Stimulated activated CD8-positive, alpha-beta memory T cell treated with anti-CD3 and anti-CD28 coated beads, Interleukin-2, amount 100 ng/mL, for 48 hours (primary cell): Measurements from ENCODE around the gene APOH.
"Not testable (repeated sequence)": the region's sequence is repeated elsewhere in the genome, so short reads cannot be mapped to it uniquely, and the experiment has no call there.

Source experiments
- DNase-seq, 2 donors: peaks; one replicate each; pipeline ENCODE4 v3.0.0-alpha.2; 2020; ENCODE audit warnings: low read depth in 2 of 2

APOH gene, protein sequence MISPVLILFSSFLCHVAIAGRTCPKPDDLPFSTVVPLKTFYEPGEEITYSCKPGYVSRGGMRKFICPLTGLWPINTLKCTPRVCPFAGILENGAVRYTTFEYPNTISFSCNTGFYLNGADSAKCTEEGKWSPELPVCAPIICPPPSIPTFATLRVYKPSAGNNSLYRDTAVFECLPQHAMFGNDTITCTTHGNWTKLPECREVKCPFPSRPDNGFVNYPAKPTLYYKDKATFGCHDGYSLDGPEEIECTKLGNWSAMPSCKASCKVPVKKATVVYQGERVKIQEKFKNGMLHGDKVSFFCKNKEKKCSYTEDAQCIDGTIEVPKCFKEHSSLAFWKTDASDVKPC

DNA sequence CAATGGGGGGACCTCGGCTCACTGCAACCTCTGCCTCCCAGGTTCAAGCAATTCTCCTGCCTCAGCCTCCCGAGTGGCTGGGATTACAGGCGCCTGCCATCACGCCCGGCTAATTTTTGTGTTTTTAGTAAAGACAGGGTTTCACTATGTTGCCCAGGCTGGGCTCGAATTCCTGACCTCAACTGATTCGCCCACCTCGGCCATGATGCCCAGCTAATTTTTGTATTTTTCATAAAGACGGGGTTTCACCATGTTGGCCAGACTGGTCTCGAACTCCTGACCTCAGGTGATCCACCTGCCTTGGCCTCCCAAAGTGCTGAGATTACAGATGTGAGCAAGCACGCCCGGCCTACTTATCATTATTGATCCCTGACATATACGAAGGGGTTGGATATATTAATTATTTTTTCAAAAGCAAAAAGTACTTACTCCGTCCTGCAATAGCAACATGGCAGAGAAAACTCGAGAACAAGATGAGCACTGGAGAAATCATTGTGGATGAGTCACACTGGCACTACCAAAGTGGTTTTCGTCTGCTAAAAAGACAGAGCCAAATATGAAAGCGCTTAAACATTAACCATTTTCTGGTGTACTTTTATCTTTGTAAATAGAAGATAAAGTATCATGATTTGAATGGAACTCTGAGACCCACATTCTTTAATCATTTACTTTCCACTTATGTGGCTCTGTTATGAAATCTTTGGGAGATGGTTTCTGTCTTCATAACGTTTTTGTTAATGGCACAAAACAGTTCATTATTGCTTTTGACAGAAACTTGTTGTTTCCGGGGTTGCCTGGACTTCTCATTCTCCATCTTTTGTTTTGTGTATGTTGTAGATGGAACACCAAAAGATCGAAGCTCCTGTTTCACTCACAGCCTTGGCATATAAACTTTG, at the start of gene APOH:
TSS of gene APOH (minus strand) at position 529 of the 896 bp plus-strand sequence. CDS start at position 493, 36 bp downstream.
- no peak for DNase-seq

DNA sequence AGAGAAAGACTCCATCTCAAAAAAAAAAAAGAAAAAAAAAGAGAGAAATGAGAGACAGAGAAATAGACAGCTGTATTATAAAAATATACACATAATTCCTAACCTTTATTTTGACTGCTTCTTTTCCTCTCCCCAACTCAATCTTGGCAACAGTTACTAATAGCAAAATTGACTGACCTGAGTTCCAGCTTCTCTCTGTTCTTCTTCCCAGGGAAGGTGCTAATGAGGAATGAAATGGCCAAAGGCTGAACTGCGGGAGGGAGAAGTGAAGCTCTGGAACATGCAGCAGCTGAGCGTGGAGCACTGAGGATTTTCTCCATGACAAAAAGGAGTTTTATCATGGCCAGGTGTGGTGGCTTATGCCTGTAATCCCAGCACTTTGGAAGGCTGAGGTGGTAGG, 48.0 kb upstream of the APOH start:
- no peak for DNase-seq

DNA sequence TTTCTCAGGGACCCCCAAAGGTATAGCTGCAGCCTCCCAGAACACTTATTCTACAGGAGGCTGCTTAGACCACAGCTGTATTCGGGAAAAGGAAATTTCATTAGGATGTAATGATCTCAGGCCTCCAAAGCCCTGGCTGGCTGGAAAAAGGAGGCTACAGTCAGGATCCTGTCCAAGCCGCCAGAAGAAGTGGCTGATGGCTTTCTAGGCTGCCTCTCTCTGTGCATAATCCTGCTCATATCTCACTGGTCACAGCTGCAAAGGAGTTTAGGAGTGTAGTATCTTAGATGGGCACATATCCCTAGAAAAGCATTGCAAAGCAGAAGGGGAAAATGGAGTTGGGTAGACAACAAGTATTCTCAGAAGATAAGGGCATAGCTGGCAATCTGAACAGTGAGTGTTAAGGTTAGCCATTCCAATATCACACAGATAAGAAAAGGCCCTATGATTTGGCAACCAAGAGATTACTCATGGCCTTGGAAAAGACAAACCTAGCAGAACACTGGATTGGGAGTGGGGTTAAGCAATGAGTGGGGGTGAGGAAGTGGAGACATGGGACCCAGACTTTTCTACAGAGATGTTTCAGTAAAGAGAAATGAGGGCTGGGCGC, 47.2 kb upstream of the APOH start:
- DNase-seq, result no peak

DNA sequence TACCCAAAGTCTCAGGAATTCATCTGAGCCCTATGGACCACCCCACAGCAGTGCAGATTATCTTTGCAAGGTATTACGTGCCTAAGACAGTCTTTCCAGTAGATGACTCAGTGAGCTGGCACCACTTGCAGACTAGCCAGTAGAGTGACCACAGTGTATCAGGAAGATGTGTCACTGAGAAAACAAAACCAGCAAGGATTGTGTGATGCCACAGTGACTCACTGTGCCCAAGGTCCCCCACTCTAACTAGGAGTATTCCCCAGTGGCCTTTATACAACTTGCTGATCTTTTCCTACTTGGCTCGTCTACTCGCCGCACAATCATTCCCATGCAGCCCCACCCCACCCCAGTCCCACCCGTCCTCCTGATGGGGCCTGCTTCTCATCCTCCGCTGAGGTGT, 46.4 kb upstream of the APOH start:
- DNase-seq, result peak in 1 of 2 donors; percentile 2

DNA sequence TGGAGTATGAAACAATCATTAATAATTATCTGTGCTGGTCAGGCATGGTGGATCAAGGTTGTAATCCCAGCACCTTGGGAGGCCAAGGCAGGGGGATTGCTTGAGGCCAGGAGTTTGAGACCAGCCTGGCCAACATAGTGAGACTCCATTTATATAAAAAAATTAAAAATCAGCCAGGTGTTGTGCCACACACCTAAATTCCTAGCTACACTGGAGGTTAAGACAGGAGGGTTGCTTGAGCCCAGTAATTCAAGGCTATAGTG, 44.3 kb upstream of the APOH start:
- DNase-seq, result no peak

DNA sequence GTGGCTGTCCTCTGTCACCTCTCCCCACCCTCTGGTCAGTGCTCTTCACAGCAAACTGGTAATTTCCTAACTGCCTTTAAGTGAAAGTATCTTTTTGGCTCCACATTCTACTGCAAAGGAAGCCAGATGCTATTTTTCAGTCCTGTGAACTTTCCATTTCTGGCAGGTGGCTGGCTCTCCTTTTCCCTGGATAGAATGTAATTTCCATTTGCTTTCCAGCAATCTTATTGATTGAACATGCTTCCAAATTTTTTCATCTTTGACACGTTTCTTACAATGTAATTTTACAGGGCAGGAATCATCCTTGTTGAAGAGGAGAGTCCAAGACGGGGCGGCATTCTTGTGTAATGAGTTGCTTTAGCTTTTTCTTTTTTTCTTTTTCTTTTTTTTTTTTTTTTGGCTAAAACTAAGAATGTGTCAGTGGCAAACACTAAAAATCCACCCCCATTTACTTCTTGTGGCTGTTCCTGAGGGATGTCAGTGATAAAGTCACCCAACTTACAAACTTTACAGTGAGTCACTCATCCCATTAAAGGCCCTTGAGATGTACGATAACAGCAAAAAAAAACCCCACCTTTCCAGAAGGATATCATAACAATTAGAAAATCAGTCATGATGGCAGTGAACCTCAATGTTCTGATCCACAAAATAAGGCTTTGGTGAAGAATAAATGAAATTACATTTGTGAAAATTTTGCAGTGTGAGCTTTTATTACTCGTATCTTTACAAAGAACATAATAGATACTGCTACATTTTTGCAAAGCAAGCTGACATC, 43.8 kb upstream of the APOH start:
- no peak for DNase-seq

DNA sequence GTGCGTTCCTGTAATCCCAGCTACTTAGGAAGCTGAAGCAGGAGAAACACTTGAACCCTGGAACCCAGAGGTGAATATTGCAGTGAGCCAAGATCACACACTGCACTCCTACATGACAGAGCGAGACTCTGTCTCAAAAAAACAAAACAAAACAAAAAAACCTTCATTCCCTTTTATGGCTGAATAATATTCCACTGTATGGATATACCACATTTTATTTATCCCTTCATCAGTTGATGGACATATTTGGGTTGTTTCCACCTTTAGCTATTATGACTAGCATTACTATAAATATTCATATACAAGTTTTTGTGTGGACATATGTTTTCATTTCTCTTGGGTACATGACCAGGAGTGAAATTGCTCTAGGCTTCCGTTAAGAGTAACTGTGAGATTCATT, 42.3 kb upstream of the APOH start:
- DNase-seq, result no peak

DNA sequence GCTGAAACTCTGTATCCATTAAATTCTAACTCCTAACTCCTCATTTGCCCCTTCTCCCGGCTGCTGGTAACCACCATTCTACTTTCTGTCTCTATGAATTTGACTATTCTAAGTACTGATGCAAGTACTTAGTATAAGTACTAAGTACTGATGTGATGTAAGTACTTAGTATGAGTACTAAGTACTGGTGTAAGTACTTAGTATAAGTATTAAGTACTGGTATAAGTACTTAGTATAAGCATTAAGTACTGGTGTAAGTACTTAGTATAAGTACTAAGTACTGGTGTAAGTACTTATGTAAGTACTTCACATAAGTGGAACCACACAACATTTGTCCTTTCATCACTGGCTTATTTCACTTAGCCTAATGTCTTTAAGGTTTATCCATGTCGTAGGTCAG, 40.9 kb upstream of the APOH start:
- DNase-seq, result no peak

DNA sequence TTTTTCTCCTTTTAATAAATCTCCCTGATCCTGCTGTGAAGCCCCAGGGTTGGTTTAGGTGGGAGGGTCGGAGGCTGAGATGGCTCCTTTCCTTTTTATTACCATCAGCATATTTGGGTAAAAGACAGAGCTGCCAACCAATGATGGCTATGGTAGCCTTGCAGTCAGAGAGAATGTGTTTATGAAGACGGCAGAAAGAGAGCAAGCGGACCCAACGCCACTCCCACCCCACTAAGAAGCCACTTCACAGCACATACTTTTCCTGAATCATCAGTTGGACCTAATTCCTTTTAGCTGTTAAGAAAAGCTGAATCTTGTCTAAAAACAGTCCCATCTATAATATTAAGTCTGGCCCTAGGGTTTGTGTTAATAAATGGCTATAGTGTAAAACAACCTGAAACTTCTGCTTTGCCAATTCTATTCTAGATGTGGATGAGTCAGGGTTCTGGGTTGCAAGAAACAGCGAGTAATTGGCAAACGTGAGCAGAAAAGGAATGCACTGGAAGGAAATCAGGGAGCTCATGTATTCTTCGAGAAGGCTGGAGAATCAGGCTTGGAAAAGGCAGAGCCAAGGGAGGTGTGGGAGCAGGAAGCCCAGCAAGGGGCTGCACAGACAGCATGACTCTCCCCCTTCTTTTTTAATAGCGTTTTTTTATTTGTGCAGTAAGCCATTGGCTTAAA, 39.2 kb upstream of the APOH start:
- DNase-seq, result no peak

DNA sequence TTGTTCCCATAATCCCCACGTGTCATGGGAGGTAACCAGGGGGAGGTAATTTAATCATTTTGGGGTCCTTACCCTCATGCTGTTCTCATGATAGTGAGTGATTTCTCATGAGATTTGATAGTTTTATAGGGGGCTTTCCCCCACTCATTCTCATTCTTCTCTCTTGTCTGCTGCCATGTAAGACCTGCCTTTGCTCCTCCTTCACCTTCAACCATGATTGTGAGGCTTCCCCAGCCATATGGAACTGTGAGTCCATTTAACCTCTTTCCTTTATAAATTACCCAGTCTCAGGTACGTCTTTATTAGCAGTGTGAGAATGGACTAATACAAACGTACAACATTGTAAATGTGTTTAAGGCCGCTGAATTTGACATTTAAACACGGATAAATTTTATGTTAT, 35.5 kb upstream of the APOH start:
- no peak for DNase-seq

DNA sequence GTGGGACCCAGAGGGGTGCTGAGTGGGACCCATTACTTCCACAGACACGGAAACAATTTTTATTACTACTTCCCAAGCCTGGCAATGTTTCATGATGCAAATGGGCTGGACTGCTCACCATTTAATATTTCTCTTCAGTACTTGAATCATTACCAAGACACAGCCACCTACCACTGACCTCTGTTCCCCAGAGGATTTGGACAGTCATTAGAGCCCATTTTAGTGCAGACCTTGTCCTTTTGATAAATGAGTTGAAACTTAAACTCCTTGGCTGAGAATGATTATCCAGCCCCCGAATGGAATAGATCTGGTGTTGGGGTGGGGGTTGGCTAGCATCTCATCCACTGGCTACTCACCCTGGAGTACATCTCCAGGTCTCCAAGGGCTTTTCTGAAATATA, 33.6 kb upstream of the APOH start:
- no peak for DNase-seq

DNA sequence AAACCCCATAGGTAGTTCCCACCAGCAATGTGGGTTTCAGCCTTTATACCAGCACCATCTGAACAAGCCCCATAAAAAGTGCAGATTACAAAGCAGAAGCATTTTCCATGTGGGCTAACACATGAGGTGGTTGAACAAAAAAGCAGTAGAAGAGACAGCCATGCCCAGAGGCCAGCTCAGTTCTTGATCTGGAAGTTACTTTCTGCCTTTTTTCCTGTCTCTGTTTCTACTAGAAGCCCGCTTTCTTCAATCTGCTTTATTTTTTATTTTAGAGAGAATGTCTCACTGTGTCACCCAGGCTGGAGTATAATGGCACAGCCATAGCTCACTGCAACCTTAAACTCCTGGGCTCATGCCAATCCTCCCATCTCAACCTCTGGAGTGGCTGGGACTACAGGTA, 31.5 kb upstream of the APOH start:
- no peak for DNase-seq

DNA sequence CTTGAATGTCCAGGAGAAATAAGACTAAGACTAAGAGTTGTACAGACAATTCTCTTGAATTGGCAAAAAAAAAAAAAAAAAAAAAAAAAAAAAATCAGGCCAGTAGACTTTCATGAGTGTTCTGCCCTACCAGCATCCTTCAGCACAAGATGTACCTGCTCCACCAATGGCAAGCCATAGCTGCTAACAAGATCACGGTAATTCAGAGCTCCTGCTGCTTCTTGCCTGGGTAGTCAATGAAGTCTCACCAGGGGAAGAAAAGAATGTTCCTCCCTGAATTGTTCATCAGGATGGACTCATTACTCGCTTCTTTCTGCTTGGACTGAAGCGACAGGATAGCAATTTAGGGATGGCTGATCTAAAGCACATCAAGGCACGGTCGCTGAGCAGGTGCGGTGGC, 31.1 kb upstream of the APOH start:
- DNase-seq, result no peak

DNA sequence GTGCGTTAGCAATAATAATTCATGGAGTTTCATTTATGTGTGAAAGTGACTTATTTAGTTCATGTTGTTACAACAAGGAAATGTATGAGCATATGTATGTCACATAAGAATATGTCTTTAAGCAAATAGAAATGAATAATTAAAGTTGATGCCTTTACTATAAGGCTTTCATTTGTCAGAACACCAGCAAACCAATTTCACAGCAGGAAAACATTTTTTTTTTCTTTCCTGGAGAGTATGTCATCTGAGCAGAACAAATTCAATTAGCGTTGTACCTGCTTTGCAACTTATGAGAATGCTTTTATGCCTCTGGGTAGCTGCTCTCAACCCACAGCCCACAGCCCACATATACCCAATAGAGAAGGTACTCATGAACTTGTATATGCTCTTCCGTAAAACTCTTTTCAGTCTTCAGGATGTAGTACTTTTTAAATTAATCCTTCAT, 26.3 kb upstream of the APOH start:
- DNase-seq, result no peak

DNA sequence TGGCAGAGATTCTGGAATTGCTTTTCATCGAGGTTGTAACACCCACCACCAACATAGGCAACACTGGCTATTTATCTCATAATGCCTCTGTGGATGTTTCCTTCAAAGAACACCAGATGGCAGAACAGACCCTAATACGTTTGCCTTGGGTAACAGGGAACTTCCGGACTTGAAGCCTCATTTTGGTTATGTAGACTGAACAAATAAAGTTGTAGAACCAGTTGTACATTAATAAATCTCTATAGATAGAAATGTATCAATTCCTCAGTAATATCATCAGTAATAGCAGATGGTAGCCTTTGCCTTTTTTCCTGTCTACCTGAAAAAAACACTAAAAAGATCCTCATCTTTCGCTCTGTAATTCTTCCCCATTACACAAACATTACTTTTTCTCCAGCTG, 25.9 kb upstream of the APOH start:
- no peak for DNase-seq

DNA sequence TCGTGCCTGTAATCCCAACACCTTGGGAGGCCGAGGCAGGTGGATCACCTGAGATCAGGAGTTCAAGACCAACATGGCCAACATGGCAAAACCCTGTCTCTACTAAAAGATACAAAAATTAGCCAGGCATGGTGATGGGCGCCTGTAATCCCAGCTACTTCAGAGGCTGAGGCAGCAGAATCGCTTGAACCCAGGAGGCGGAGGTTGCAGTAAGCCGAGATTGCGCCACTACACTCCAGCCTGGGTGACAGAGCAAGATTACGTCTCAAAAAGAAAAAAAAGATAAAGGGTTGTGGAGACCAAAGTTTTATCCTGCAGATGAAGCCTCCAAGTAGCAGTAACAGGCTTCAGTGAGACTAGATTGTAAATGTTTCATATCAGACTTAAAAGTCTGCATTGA, 24.2 kb upstream of the APOH start:
- not testable (repeated sequence) for DNase-seq

DNA sequence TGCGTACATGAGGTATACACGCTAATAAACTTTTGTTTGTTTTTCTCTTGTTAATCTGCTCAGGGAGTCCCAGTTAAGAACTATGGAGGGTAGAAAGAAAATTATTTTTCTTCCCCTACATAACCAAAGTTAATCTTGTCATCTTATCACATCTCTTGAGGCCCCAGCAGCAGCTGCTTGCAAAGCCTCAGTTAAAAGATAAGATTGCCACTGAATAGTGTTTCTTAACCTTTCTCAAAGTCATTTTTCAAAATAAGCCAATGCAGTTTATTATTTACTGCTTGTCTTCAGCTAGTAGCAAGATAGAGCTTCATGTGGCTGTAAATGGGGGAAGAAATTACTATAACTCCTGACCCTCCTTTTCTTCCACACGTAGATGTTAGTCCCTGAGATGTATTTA, 21.5 kb upstream of the APOH start:
- no peak for DNase-seq

DNA sequence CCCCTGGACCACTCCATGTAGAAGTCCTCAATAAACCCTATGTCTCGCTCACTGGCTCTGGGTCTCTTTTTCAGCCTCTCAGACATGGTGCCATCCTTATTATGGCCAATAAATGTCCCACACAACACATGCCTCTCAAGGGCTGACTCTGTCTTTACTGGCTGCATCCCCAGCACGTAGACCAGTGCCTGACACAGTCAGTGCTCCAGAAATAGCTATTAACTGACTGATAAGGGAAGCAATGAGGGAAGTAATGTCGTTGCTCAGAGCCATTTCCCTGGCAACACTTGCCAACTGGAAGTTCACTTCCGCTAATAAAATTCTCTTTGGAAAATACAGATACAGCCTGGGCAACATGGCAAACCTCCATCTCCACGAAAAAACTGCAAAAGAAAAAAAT, 19.1 kb upstream of the APOH start:
- no peak for DNase-seq

DNA sequence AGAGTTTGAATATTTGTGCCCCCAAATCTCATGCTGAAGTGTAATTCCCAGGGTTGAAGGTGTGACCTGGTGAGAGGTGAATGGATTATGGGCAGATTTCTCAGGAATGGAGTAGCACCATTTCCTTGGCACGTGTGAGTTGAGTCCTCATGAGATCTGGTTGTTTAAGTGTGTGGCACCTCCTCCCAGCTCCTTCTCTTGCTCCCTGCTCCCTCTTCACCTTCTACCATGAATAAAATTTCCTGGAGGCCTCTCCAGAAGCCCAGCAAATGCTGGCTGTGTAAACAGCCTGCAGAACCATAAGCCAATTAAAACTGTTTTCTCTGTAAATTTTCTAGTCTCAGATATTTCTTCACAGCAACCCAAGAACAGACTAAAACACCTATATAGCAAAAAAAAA, 12.6 kb upstream of the APOH start:
- no peak for DNase-seq

DNA sequence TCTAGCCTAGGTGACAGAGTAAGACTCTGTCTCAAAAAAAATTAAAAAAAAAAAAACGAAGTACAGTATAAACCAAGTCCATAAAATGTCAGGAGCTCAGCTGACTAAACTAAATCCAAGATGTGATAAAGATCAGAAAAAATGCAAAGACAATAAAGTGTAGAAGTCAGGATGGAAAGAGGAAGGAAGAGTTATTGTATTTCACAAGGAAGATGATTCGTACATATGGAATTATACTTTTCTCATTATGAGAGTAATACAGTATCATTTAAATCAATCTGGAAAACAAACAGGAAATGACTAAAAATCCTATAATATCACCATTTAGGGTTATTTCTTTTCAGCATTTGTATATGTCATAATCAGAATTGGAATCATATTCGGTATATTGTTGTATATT, 11.4 kb upstream of the APOH start:
- no peak for DNase-seq

DNA sequence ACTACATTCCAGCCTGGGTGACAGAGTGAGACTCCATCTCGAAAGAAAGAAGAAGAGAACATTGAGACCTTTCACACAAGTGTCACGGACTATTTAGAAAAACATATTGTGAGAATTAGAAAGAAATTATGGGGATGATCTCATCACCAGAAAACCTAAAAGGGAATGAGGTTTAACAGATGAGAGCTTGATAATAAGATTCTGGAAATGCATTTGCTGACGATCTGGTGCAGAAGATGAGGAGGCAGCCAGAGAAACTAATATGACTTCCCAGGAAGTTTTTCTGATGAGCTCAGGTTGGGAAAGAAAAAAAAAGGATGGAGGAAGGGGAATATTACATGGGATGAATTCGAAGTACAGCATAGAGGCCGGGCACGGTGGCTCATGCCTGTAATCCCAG, 10.8 kb upstream of the APOH start:
- no peak for DNase-seq
